ENCODE results near the gene CYP26B1.
"Not testable (repeated sequence)": the region's sequence is repeated elsewhere in the genome, so short reads cannot be mapped to it uniquely, and the experiment has no call there.

The CYP26B1 gene

GRCh38 chr2:72089028-72089427 lies 58.6 kb downstream of the CYP26B1 start:
- H3K4me2 ChIP-seq (ENCODE audit: insufficient read depth, low read length, poor library complexity, severe bottlenecking): no peak overlapping the region
- no peaks in the 10 kb centered on the region for H3K36me3 ChIP-seq (replicated peaks in 1 of 2; ENCODE audit: control insufficient read depth in 2 of 2, insufficient read depth in 2 of 2, low read length in 2 of 2)
- no peak overlapping the region for H2BK5ac ChIP-seq (ENCODE audit: low read length)
- DNase-seq (ENCODE audit: low spot score): no peak
- H2BK15ac ChIP-seq (ENCODE audit: low read length): no peak overlapping the region
- H3K27me3 ChIP-seq (ENCODE audit: control insufficient read depth in 3 of 3, insufficient read depth in 3 of 3, low read depth in 1 of 3, low read length in 3 of 3): no peaks in the 10 kb centered on the region
- no peak overlapping the region for H3K9ac ChIP-seq (ENCODE audit: low read depth, low read length, poor library complexity)
- H3K23ac ChIP-seq (ENCODE audit: low read depth, low read length, poor library complexity): no peak overlapping the region
- H2BK120ac ChIP-seq (ENCODE audit: low read depth, low read length): no peak overlapping the region
- H3K9me3 ChIP-seq (replicated peaks in 1 of 2; ENCODE audit: control insufficient read depth in 2 of 2, insufficient read depth in 1 of 2, low read depth in 1 of 2, low read length in 2 of 2): peaks cover 0 to 2% of the 10 kb centered on the region in 2 donors
- no peak overlapping the region for H3K4me3 ChIP-seq (ENCODE audit: low read length in 2 of 2)
- no peak overlapping the region for H2AK5ac ChIP-seq (ENCODE audit: low read depth, low read length)
- no peak overlapping the region for H3K4ac ChIP-seq (ENCODE audit: low read length)
- H3K14ac ChIP-seq (ENCODE audit: low read length): no peak overlapping the region
- no peak overlapping the region for H2AFZ ChIP-seq (ENCODE audit: low read length)
- WGBS, 2 donors (ENCODE audit: extremely low coverage in 2 of 2, insufficient read length in 2 of 2, insufficient replicate concordance in 1 of 2): 100% methylated on average over 1 of the region's 4 CpGs; no CpG with 5 or more reads in 1 of the 2 donors
- H3K4me1 ChIP-seq (ENCODE audit: control insufficient read depth in 2 of 2, insufficient read depth in 1 of 2, low read depth in 1 of 2, low read length in 2 of 2): no peaks in the 10 kb centered on the region
- H2BK12ac ChIP-seq (ENCODE audit: low read length): no peak overlapping the region
- no peak overlapping the region for H3K27ac ChIP-seq (replicated peaks; ENCODE audit: low read length)
- no peaks in the 10 kb centered on the region for H3K79me1 ChIP-seq (ENCODE audit: low read depth, low read length)
- no peak overlapping the region for H3K18ac ChIP-seq (ENCODE audit: low read length)
- no peak overlapping the region for H4K8ac ChIP-seq (ENCODE audit: low read depth, low read length)
- H4K91ac ChIP-seq (ENCODE audit: low read depth, low read length, poor library complexity): no peak overlapping the region

GRCh38 chr2:72086871-72087633 lies 60.6 kb downstream of the CYP26B1 start:
- not testable (repeated sequence) for DNase-seq (ENCODE audit: low spot score); H3K9ac ChIP-seq (ENCODE audit: low read depth, low read length, poor library complexity); H3K14ac ChIP-seq (ENCODE audit: low read length); H3K4me3 ChIP-seq (ENCODE audit: low read length in 2 of 2); H2BK15ac ChIP-seq (ENCODE audit: low read length); H4K91ac ChIP-seq (ENCODE audit: low read depth, low read length, poor library complexity); H3K36me3 ChIP-seq (replicated peaks in 1 of 2; ENCODE audit: control insufficient read depth in 2 of 2, insufficient read depth in 2 of 2, low read length in 2 of 2); H2BK120ac ChIP-seq (ENCODE audit: low read depth, low read length); H3K4ac ChIP-seq (ENCODE audit: low read length); H3K79me1 ChIP-seq (ENCODE audit: low read depth, low read length); H4K8ac ChIP-seq (ENCODE audit: low read depth, low read length); H2BK12ac ChIP-seq (ENCODE audit: low read length); H3K18ac ChIP-seq (ENCODE audit: low read length); H3K4me2 ChIP-seq (ENCODE audit: insufficient read depth, low read length, poor library complexity, severe bottlenecking); H3K27me3 ChIP-seq (ENCODE audit: control insufficient read depth in 3 of 3, insufficient read depth in 3 of 3, low read depth in 1 of 3, low read length in 3 of 3); H2AK5ac ChIP-seq (ENCODE audit: low read depth, low read length); H2BK5ac ChIP-seq (ENCODE audit: low read length); H2AFZ ChIP-seq (ENCODE audit: low read length); H3K27ac ChIP-seq (replicated peaks; ENCODE audit: low read length); H3K4me1 ChIP-seq (ENCODE audit: control insufficient read depth in 2 of 2, insufficient read depth in 1 of 2, low read depth in 1 of 2, low read length in 2 of 2); H3K9me3 ChIP-seq (replicated peaks in 1 of 2; ENCODE audit: control insufficient read depth in 2 of 2, insufficient read depth in 1 of 2, low read depth in 1 of 2, low read length in 2 of 2); H3K23ac ChIP-seq (ENCODE audit: low read depth, low read length, poor library complexity)
- no CpG with 5 or more reads among the region's 41 CpGs for WGBS, 2 donors (ENCODE audit: extremely low coverage in 2 of 2, insufficient read length in 2 of 2, insufficient replicate concordance in 1 of 2)

GRCh38 chr2:72085513-72085912 lies 62.1 kb downstream of the CYP26B1 start:
- H2BK5ac ChIP-seq (ENCODE audit: low read length): no peak overlapping the region
- no peak overlapping the region for H2BK12ac ChIP-seq (ENCODE audit: low read length)
- no peak overlapping the region for H2BK120ac ChIP-seq (ENCODE audit: low read depth, low read length)
- peak overlapping the region; percentile 30 for H3K18ac ChIP-seq (ENCODE audit: low read length)
- H3K9ac ChIP-seq (ENCODE audit: low read depth, low read length, poor library complexity): no peak overlapping the region
- H2AK5ac ChIP-seq (ENCODE audit: low read depth, low read length): peak overlapping the region; percentile 26
- no peak overlapping the region for H3K4me3 ChIP-seq (ENCODE audit: low read length in 2 of 2)
- H4K8ac ChIP-seq (ENCODE audit: low read depth, low read length): no peak overlapping the region
- H3K27ac ChIP-seq (replicated peaks; ENCODE audit: low read length): no peak overlapping the region
- no peak for DNase-seq (ENCODE audit: low spot score)
- no peaks in the 10 kb centered on the region for H3K27me3 ChIP-seq (ENCODE audit: control insufficient read depth in 3 of 3, insufficient read depth in 3 of 3, low read depth in 1 of 3, low read length in 3 of 3)
- peaks cover 0 to 4% of the 10 kb centered on the region in 2 donors for H3K9me3 ChIP-seq (replicated peaks in 1 of 2; ENCODE audit: control insufficient read depth in 2 of 2, insufficient read depth in 1 of 2, low read depth in 1 of 2, low read length in 2 of 2)
- no peak overlapping the region for H3K23ac ChIP-seq (ENCODE audit: low read depth, low read length, poor library complexity)
- no peak overlapping the region for H4K91ac ChIP-seq (ENCODE audit: low read depth, low read length, poor library complexity)
- H2BK15ac ChIP-seq (ENCODE audit: low read length): no peak overlapping the region
- H2AFZ ChIP-seq (ENCODE audit: low read length): no peak overlapping the region
- H3K4me1 ChIP-seq (ENCODE audit: control insufficient read depth in 2 of 2, insufficient read depth in 1 of 2, low read depth in 1 of 2, low read length in 2 of 2): peaks cover 0 to 4% of the 10 kb centered on the region in 2 donors
- H3K4ac ChIP-seq (ENCODE audit: low read length): no peak overlapping the region
- no peaks in the 10 kb centered on the region for H3K79me1 ChIP-seq (ENCODE audit: low read depth, low read length)
- no peaks in the 10 kb centered on the region for H3K36me3 ChIP-seq (replicated peaks in 1 of 2; ENCODE audit: control insufficient read depth in 2 of 2, insufficient read depth in 2 of 2, low read length in 2 of 2)
- WGBS, 2 donors (ENCODE audit: extremely low coverage in 2 of 2, insufficient read length in 2 of 2, insufficient replicate concordance in 1 of 2): no CpG with 5 or more reads among the region's 2 CpGs
- no peak overlapping the region for H3K14ac ChIP-seq (ENCODE audit: low read length)
- no peak overlapping the region for H3K4me2 ChIP-seq (ENCODE audit: insufficient read depth, low read length, poor library complexity, severe bottlenecking)

GRCh38 chr2:72085036-72085435 lies 62.6 kb downstream of the CYP26B1 start:
- H2BK12ac ChIP-seq (ENCODE audit: low read length): no peak overlapping the region
- H3K14ac ChIP-seq (ENCODE audit: low read length): no peak overlapping the region
- H2AK5ac ChIP-seq (ENCODE audit: low read depth, low read length): no peak overlapping the region
- H3K36me3 ChIP-seq (replicated peaks in 1 of 2; ENCODE audit: control insufficient read depth in 2 of 2, insufficient read depth in 2 of 2, low read length in 2 of 2): no peaks in the 10 kb centered on the region
- H4K91ac ChIP-seq (ENCODE audit: low read depth, low read length, poor library complexity): no peak overlapping the region
- no peaks in the 10 kb centered on the region for H3K27me3 ChIP-seq (ENCODE audit: control insufficient read depth in 3 of 3, insufficient read depth in 3 of 3, low read depth in 1 of 3, low read length in 3 of 3)
- H3K18ac ChIP-seq (ENCODE audit: low read length): peak overlapping the region; percentile 2
- peaks cover 0 to 5% of the 10 kb centered on the region in 2 donors for H3K9me3 ChIP-seq (replicated peaks in 1 of 2; ENCODE audit: control insufficient read depth in 2 of 2, insufficient read depth in 1 of 2, low read depth in 1 of 2, low read length in 2 of 2)
- H4K8ac ChIP-seq (ENCODE audit: low read depth, low read length): no peak overlapping the region
- H3K27ac ChIP-seq (replicated peaks; ENCODE audit: low read length): no peak overlapping the region
- H2BK5ac ChIP-seq (ENCODE audit: low read length): no peak overlapping the region
- DNase-seq (ENCODE audit: low spot score): no peak
- no peak overlapping the region for H3K4me3 ChIP-seq (ENCODE audit: low read length in 2 of 2)
- H3K79me1 ChIP-seq (ENCODE audit: low read depth, low read length): peaks cover 3% of the 10 kb centered on the region
- H3K23ac ChIP-seq (ENCODE audit: low read depth, low read length, poor library complexity): no peak overlapping the region
- H3K4ac ChIP-seq (ENCODE audit: low read length): no peak overlapping the region
- no peak overlapping the region for H3K9ac ChIP-seq (ENCODE audit: low read depth, low read length, poor library complexity)
- H2BK120ac ChIP-seq (ENCODE audit: low read depth, low read length): no peak overlapping the region
- H2AFZ ChIP-seq (ENCODE audit: low read length): no peak overlapping the region
- H2BK15ac ChIP-seq (ENCODE audit: low read length): no peak overlapping the region
- no CpG with 5 or more reads among the region's 10 CpGs for WGBS, 2 donors (ENCODE audit: extremely low coverage in 2 of 2, insufficient read length in 2 of 2, insufficient replicate concordance in 1 of 2)
- peaks cover 0 to 4% of the 10 kb centered on the region in 2 donors for H3K4me1 ChIP-seq (ENCODE audit: control insufficient read depth in 2 of 2, insufficient read depth in 1 of 2, low read depth in 1 of 2, low read length in 2 of 2)
- no peak overlapping the region for H3K4me2 ChIP-seq (ENCODE audit: insufficient read depth, low read length, poor library complexity, severe bottlenecking)
